H9 (cell line): Measurements from ENCODE around the gene RASL10A. TPM values are rescaled to one million over a fixed set of nuclear protein-coding genes. Genes with fewer than 3 reads are reported as not detected.

Experiments used
- DNase-seq: peaks from one replicate; pipeline ENCODE4 v3.0.0-alpha.2; 2017
- H2AFZ ChIP-seq: one replicate; pipeline ENCODE4 v1.6.1; 2013; ENCODE audit warnings: mild to moderate bottlenecking, low read length, control low read depth, moderate library complexity
- H2AK5ac ChIP-seq: 2 replicates; pipeline ENCODE4 v1.6.1; 2013; ENCODE audit warnings: low read length, control low read depth, mixed read lengths; ENCODE audit not compliant: insufficient read length
- H2BK120ac ChIP-seq: one replicate; pipeline ENCODE4 v1.6.1; 2013; ENCODE audit warnings: low read depth, mild to moderate bottlenecking, low read length, control low read depth, inconsistent platforms; ENCODE audit not compliant: poor library complexity, severe bottlenecking
- H2BK12ac ChIP-seq: 2 replicates; pipeline ENCODE4 v1.6.1; 2013; ENCODE audit warnings: low read length, control low read depth, mixed read lengths, low read depth; ENCODE audit not compliant: insufficient read length
- H2BK15ac ChIP-seq: 2 replicates; pipeline ENCODE4 v1.6.1; 2013; ENCODE audit warnings: low read depth, low read length, control low read depth
- H2BK20ac ChIP-seq: one replicate; pipeline ENCODE4 v1.6.1; 2013; ENCODE audit warnings: low read depth, mild to moderate bottlenecking, low read length, control low read depth, inconsistent platforms; ENCODE audit not compliant: poor library complexity, severe bottlenecking
- H2BK5ac ChIP-seq: 2 replicates; pipeline ENCODE4 v1.6.1; 2013; ENCODE audit warnings: low read length, control low read depth, mixed read lengths; ENCODE audit not compliant: insufficient read length
- H3K14ac ChIP-seq: 2 replicates; pipeline ENCODE4 v1.6.1; 2013; ENCODE audit warnings: low read length, control low read depth; ENCODE audit not compliant: insufficient read depth
- H3K18ac ChIP-seq: 2 replicates; pipeline ENCODE4 v1.6.1; 2013; ENCODE audit warnings: low read depth, mild to moderate bottlenecking, mixed read lengths, low read length, control low read depth; ENCODE audit not compliant: insufficient read length
- H3K23ac ChIP-seq: 2 replicates; pipeline ENCODE4 v1.6.1; 2013; ENCODE audit warnings: low read length, control low read depth, mixed read lengths, low read depth; ENCODE audit not compliant: insufficient read length
- H3K23me2 ChIP-seq: 2 replicates; pipeline ENCODE4 v1.6.1; 2013; ENCODE audit warnings: low read depth, mild to moderate bottlenecking, mixed read lengths, low read length, control low read depth; ENCODE audit not compliant: insufficient read length, poor library complexity, severe bottlenecking
- H3K27ac ChIP-seq: 2 replicates; pipeline ENCODE4 v1.5.1; 2013; ENCODE audit warnings: low read length, control low read depth, mixed read lengths, low read depth; ENCODE audit not compliant: insufficient read length
- H3K27me3 ChIP-seq: 2 replicates; pipeline ENCODE4 v1.6.1; 2013; ENCODE audit warnings: low read length, control low read depth, inconsistent platforms; ENCODE audit not compliant: insufficient read depth
- H3K4ac ChIP-seq: 2 replicates; pipeline ENCODE4 v1.6.1; 2013; ENCODE audit warnings: low read depth, mild to moderate bottlenecking, control low read depth, inconsistent platforms, low read length, moderate library complexity
- H3K4me1 ChIP-seq: 2 replicates; pipeline ENCODE4 v1.6.1; 2013; ENCODE audit warnings: low read length, control low read depth, inconsistent platforms; ENCODE audit not compliant: insufficient read depth
- H3K4me2 ChIP-seq: 2 replicates; pipeline ENCODE4 v1.6.1; 2013; ENCODE audit warnings: low read length, control low read depth, mixed read lengths; ENCODE audit not compliant: insufficient read length, insufficient read depth
- H3K56ac ChIP-seq: 2 replicates; pipeline ENCODE4 v1.6.1; 2013; ENCODE audit warnings: low read depth, mild to moderate bottlenecking, mixed read lengths, low read length, control low read depth; ENCODE audit not compliant: insufficient read length
- H3K79me1 ChIP-seq: 2 replicates; pipeline ENCODE4 v1.6.1; 2013; ENCODE audit warnings: low read depth, mild to moderate bottlenecking, moderate library complexity, low read length, control low read depth, inconsistent platforms; ENCODE audit not compliant: insufficient read depth, poor library complexity, severe bottlenecking
- H3K79me2 ChIP-seq: 2 replicates; pipeline ENCODE4 v1.6.1; 2013; ENCODE audit warnings: low read length, control low read depth, inconsistent platforms; ENCODE audit not compliant: insufficient read depth
- H3K9ac ChIP-seq: 2 replicates; pipeline ENCODE4 v1.6.1; 2013; ENCODE audit warnings: low read length, control low read depth, mixed read lengths; ENCODE audit not compliant: insufficient read length; ENCODE audit errors: extremely low read depth
- H3K9me3 ChIP-seq: one replicate; pipeline ENCODE4 v1.6.1; 2013; ENCODE audit warnings: low read depth, low read length, inconsistent platforms; ENCODE audit not compliant: control insufficient read depth
- H3T11ph ChIP-seq: one replicate; pipeline ENCODE4 v1.6.1; 2013; ENCODE audit warnings: mild to moderate bottlenecking, low read length, control low read depth, inconsistent platforms
- H4K20me1 ChIP-seq: one replicate; pipeline ENCODE4 v1.6.1; 2013; ENCODE audit not compliant: control insufficient read depth, insufficient read length, insufficient read depth
- H4K5ac ChIP-seq: 2 replicates; pipeline ENCODE4 v1.6.1; 2013; ENCODE audit warnings: low read depth, mild to moderate bottlenecking, mixed read lengths, low read length, control low read depth; ENCODE audit not compliant: insufficient read length
- H4K8ac ChIP-seq: replicated peaks from 2 replicates; pipeline ENCODE4 v1.6.1; 2013; ENCODE audit warnings: low read length, control low read depth, mixed read lengths, low read depth; ENCODE audit not compliant: insufficient read length
- H4K91ac ChIP-seq: 2 replicates; pipeline ENCODE4 v1.6.1; 2013; ENCODE audit warnings: low read depth, mild to moderate bottlenecking, moderate library complexity, mixed read lengths, low read length, control low read depth; ENCODE audit not compliant: insufficient read length
- H3K27ac Mint-ChIP-seq, 3 experiments: 2 replicates in 2 of 3; 3 replicates in 1 of 3; pipeline ENCODE4 v1.8.0; 2020 to 2021; ENCODE audit warnings: mixed read lengths in 3 of 3, mild to moderate bottlenecking in 1 of 3, moderate library complexity in 1 of 3
- H3K27me3 Mint-ChIP-seq: 2 replicates; pipeline ENCODE4 v1.8.0; 2021; ENCODE audit warnings: low read depth, mild to moderate bottlenecking, moderate library complexity, mixed read lengths
- H3K36me3 Mint-ChIP-seq, 3 experiments: 2 replicates in 2 of 3; 3 replicates in 1 of 3; pipeline ENCODE4 v1.8.0; 2020 to 2021; ENCODE audit warnings: low read depth in 3 of 3, mixed read lengths in 3 of 3; ENCODE audit not compliant: insufficient read depth in 1 of 3
- H3K4me1 Mint-ChIP-seq, 2 experiments: 2 replicates each; pipeline ENCODE4 v1.8.0; 2020; ENCODE audit warnings: mixed read lengths in 2 of 2
- H3K4me3 Mint-ChIP-seq, 2 experiments: 2 replicates in 1 of 2; 3 replicates in 1 of 2; pipeline ENCODE4 v1.8.0; 2020 to 2021; ENCODE audit warnings: mild to moderate bottlenecking in 2 of 2, mixed read lengths in 2 of 2, moderate library complexity in 1 of 2
- H3K9me3 Mint-ChIP-seq, 2 experiments: 2 replicates in 1 of 2; 3 replicates in 1 of 2; pipeline ENCODE4 v1.8.0; 2020; ENCODE audit warnings: mild to moderate bottlenecking in 2 of 2, mixed read lengths in 2 of 2, moderate library complexity in 1 of 2
- CTCF ChIP-seq: fragments of 200-600 bp; sonication (generic); conservative IDR thresholded peaks from 3 replicates; pipeline ENCODE4 v1.8.0; 2021; ENCODE audit warnings: antibody characterized with exemption, mild to moderate bottlenecking
- WGBS: extraction: QIAGEN DNeasy Blood & Tissue Kit; methylation state at CpG from one replicate; pipeline ENCODE4 v1.1.7; 2013; ENCODE audit warnings: missing lambda C conversion rate, low lambda C conversion rate, mixed read lengths; ENCODE audit not compliant: insufficient read length; ENCODE audit errors: extremely low coverage; 5-methylcytosine and 5-hydroxymethylcytosine counted together
- total RNA-seq: library from RNA; stranded (reverse); gene quantifications from 2 replicates; pipeline ENCODE4 v1.2.1, GENCODE V29; 2021

The RASL10A gene
- total RNA-seq, 1 experiment from 2014 or later = 0.90 TPM

GRCh38 chr22:29329581-29329980, 14.1 kb upstream of the RASL10A start:
- no peak overlapping the region for H3K9ac ChIP-seq
- no peak overlapping the region for H4K8ac ChIP-seq
- H3K27ac ChIP-seq = no peak overlapping the region
- H2BK20ac ChIP-seq = no peak overlapping the region
- H3K23me2 ChIP-seq = no peaks in the 10 kb centered on the region
- H3K9me3 ChIP-seq = no peaks in the 10 kb centered on the region
- Mint-ChIP-seq H3K9me3 (no peaks in the 10 kb centered on the region), H3K27ac (no peak overlapping the region; a peak in 1 of 7 replicates), H3K27me3 (no peaks in the 10 kb centered on the region), H3K36me3 (peaks cover 3 to 34% (median 29%) of the 10 kb centered on the region in 3 experiments; a peak in 6 of 7 replicates), H3K4me1 (peaks cover 2 to 3% of the 10 kb centered on the region in 2 experiments; a peak in 2 of 4 replicates), H3K4me3 (no peak overlapping the region)
- no peak overlapping the region for H2AFZ ChIP-seq
- TF ChIP-seq CTCF = no peak
- H3K4me1 ChIP-seq = no peaks in the 10 kb centered on the region
- H3K14ac ChIP-seq = no peak overlapping the region
- H4K5ac ChIP-seq = no peak overlapping the region
- peaks cover 3% of the 10 kb centered on the region for H4K20me1 ChIP-seq
- DNase-seq = no peak
- H3K4ac ChIP-seq = no peak overlapping the region
- WGBS = no CpG with 5 or more reads among the region's 11 CpGs
- H2BK15ac ChIP-seq = no peak overlapping the region
- no peak overlapping the region for H3K56ac ChIP-seq
- H3K79me2 ChIP-seq = no peaks in the 10 kb centered on the region
- H4K91ac ChIP-seq = no peak overlapping the region
- H3K23ac ChIP-seq = no peak overlapping the region
- no peak overlapping the region for H3K18ac ChIP-seq
- H3T11ph ChIP-seq = no peak overlapping the region
- no peak overlapping the region for H2BK120ac ChIP-seq
- H3K27me3 ChIP-seq = no peaks in the 10 kb centered on the region
- no peak overlapping the region for H2BK12ac ChIP-seq
- no peaks in the 10 kb centered on the region for H3K79me1 ChIP-seq
- no peak overlapping the region for H3K4me2 ChIP-seq
- no peak overlapping the region for H2AK5ac ChIP-seq
- H2BK5ac ChIP-seq = no peak overlapping the region
